Measurements from ENCODE around the gene IDS.
"Not testable (repeated sequence)": the region's sequence is repeated elsewhere in the genome, so short reads cannot be mapped to it uniquely, and the experiment has no call there.

IDS gene

DNA sequence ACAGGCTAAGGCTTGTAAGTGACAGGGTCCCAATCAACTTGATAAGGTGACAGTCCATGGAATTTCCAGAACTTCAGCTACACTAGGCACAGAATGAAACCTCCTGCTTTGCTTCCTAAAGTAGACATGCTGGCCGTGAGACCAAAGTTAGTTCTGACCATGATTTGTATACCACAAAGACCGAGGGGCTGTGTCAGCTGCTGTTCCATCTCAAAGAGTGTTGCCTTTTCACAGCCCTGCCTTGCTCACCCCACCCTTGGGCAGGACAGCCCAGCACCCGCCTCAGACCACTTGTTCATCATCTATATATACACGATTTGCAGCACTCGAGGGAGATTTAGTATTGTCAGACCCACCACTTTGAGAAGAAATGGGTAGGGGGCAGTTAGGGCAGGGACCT lies 5.3 kb downstream of the IDS start:
- H3K4me3 ChIP-seq (ENCODE audit: low read depth, low read length): no peak overlapping the region

- no peak overlapping the region for H3K4me3 ChIP-seq (ENCODE audit: low read depth, low read length)
These were observed 6.3 kb downstream of the IDS start for GRCh38 chrX:149498767-149499166.

DNA sequence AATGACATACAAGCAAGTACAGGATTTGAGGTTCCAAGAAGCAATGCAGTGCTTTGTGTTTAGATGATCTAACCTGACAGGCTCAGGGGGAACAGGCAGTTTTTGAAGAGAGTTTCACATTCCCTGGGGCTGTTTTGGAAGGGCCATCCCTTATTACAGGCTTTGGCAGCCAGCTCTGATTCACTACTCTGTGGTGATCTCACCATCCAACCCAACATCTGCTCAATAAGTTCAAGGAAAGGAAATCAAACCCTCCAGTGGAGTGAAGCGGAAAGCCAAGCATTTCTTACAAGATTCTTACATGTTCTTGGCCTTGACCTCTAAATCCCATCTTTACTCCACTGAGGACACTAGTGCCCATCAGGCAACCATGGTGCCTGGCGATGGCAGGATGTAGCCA lies 7.5 kb downstream of the IDS start:
- H3K4me3 ChIP-seq (ENCODE audit: low read depth, low read length): no peak overlapping the region

DNA sequence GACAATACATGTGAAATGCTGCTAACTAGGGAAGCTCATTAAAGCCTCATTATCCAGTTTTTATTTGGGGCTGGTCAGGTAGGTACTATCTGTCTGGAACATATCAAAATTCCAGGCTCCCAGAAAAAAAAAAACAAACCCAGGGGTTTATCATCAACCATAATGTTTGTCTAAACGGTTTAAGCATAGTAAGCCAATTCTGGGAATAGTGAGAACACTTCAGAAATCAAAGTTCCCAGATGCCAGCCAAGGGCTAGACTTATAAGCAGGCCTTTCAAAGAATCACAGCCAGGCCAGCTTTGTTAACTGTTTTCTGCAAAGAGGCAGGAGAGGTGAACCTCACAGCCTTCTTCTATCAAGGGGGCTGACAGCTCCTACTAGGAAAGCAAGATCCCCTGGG lies 8.1 kb downstream of the IDS start:
- no peak overlapping the region for H3K4me3 ChIP-seq (ENCODE audit: low read depth, low read length)

DNA sequence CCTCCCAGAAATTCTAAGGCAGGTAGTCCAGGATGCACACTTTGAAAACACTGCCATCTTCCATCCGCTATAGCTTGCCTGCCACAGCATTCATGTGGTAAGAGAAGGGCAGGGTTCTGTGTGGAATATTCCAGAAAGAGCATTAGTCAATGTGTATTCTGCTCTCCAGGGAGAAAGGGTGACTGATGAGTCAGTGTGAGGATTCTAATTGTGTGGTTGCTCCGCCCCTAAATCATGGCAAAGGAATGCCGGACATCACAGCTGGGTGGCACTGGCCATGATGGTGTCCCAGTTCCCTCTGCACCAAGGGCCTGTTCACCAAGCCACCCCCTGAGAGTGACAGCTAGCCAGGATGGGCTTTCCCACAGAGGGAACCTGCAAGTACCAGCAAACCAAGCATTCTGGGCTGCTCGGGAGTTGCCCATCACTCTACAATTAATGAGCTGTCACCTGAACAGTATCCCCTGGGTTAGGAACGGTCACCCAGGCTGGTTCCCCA lies 9.5 kb downstream of the IDS start:
- H3K4me3 ChIP-seq (ENCODE audit: low read depth, low read length): no peak overlapping the region

- H3K4me3 ChIP-seq (ENCODE audit: low read depth, low read length): no peak overlapping the region
These were observed 10.1 kb downstream of the IDS start for GRCh38 chrX:149494844-149495565.

DNA sequence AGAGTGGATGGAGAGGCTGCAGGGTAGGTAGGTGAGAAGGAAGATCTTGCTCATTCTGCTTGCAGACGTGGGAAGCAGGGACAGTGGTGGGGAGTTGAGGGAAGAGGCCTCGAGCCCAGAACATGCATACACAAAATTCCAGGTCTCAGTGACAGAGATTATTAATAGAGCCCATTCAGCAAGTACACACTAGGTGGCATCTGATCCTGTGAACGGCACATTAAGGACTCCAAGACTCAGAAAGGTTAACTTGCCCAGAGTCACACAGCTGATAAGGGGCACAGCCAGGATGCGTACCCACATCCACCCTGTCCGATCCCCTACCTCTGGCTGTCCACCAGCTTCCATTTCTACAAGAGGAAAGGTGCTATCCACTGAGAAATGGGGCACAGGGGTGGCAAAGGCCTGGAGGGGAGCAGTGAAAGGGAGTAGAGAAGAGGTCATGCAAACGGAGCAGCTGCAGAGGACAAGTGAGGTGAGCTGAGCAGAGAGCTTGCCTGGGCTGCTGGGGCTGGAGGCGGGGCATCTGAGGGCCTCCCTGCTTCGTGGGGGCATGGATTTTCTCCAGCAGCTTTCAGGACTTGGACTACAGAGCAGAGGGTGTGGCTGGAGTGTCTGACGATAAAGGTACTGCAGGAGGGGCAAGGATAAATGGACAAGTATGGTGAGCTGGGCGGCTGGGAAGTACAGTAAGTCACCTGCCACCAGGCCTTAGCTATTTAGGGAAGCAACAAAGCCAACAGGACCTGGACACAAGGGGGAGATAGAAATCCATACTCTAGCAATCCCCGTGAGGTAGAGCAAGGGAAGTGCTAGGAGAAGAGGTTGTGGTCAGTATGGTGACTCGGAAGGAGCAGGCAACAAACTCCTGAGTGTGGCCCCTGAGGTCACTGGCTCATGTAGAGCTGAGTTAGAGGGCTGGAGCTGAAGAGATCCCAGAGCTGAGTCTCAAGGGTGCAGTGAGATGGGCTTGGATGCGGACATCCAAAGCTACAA lies 11.2 kb downstream of the IDS start:
- no peak overlapping the region for H3K4me3 ChIP-seq (ENCODE audit: low read depth, low read length)

DNA sequence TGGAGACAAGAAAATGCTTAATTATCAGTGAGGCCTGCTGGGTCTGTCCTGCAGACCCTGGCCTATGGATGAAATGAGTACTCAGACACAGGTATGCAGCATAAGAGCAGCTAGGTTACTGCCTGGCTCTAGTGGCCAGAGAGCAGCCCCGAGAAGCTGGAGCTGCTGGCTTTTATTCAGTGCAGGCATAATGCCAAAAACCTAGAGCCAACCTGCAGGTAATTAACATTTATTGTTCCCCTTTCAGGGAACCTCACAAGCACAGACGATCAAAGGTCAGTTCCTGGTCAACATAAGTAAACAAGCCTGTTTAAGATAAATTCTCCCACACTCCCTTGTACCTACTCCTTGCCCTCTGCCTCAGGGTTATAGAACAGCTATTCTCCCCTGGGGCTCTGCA lies 13.3 kb downstream of the IDS start:
- H3K4me3 ChIP-seq (ENCODE audit: low read depth, low read length): no peak overlapping the region

GRCh38 chrX:149490100-149490499 lies 15.0 kb downstream of the IDS start:
- no peak overlapping the region for H3K4me3 ChIP-seq (ENCODE audit: low read depth, low read length)

DNA sequence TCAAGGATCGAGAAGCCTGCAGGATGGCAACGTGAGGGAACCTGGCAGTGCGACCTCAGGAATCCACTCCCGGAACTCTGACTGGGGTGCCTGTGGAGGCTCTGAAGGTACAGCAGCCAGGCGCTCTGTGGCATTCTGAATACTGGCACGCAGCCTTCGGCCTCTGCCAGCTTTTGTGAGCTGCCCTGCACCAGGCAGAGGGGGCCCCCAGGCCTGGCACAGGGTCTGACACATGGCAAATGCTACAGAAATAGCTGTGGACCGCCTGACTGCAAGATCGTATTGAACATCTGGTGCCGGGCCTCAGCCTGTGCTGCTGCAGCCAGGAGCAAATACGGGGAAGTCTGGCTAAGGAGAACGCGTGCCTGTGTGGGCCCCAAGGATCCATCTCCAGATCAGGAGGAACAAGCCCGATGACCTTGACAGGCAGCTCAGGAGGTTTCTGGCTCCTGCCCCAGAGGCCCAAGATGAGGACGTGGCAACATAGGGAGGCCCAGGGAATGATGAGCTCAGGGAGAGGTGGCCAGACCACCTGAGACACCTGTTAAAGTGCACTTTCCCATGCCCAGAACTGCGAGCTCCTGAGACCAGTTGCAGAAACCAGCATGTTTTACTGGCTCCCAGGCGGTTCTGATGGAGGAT lies 16.6 kb downstream of the IDS start:
- H3K4me3 ChIP-seq (ENCODE audit: low read depth, low read length): not testable (repeated sequence)

- not testable (repeated sequence) for H3K4me3 ChIP-seq (ENCODE audit: low read depth, low read length)
These were observed 17.1 kb downstream of the IDS start for GRCh38 chrX:149488008-149488407.

GRCh38 chrX:149487292-149487691 lies 17.8 kb downstream of the IDS start:
- no peak overlapping the region for H3K4me3 ChIP-seq (ENCODE audit: low read depth, low read length)

DNA sequence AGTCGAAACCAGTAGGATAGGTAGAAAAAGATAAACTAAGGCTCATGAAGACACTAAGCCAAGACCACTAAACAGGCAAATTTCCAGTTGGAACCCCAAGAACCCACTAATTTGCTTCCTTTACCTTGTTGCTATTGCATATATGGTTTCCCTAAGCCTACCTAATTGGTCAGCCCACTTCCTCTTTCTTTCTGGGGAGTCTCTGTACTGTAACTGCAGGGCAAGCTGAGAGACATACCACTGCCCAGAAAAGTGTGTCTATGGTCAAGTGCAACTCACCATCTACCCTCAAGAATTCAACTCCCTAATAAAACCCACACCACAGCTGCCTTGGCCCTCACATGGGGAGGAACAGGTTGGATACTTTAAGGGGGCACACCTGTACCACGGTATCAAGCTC lies 28.6 kb downstream of the IDS start:
- H3K4me3 ChIP-seq (ENCODE audit: low read depth, low read length): no peak overlapping the region

GRCh38 chrX:149473966-149474365 lies 31.1 kb downstream of the IDS start:
- no peak overlapping the region for H3K4me3 ChIP-seq (ENCODE audit: low read depth, low read length)

DNA sequence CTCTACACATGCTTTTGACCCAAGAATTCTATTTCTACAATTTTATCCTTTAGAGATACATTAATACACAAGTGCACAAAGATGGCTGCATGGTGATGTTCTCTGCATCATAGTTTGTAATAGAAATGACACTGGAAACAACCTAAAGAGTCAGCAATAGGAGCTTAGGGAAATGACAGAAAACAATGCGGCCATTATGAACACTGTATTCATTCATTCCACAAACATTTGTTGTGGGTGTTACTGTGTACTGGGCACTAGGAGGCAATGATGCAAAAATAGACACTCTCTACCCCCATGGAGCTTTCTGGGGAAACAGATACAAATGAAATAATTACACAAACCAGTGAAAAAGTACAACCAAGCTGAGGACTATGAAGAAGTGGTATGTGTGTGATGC lies 32.0 kb downstream of the IDS start:
- H3K4me3 ChIP-seq (ENCODE audit: low read depth, low read length): no peak overlapping the region

DNA sequence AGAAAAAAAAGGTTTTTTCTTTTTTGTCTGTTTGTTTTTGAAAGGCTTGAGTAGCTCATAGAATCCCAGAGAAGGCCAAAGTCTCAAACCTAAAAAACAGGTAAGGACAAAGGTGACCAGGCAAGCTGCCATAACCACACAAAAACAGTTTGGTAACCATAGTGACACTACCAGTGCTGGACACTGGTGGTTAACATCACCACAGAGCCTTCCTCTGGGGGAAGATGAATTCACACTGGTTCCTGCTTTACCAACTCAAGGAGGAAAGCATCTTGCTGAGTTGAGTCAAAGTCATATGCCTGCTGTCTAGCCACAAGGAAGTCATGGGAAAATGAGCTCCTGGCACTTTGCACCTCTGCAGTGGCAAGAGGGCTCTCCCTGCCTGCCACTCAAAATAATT lies 32.5 kb downstream of the IDS start:
- no peak overlapping the region for H3K4me3 ChIP-seq (ENCODE audit: low read depth, low read length)

DNA sequence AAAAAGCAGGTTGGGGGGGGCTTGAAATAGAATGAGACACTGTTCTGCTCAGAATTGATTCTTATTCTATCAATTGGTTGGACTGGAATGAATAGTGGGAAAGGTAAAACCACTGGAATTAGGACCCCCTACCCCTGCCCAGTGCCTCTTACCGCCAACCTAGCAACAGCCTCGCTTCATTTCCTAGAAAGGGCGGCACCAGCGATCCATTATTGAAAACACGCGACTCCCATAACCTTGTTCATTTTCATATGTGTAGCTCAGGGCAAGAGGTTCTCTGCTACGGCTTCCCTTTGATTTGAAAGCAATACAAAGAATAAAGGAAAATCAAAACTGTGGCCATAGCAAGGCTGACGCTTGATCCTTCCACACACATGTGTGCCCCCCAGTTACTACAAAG lies 33.7 kb downstream of the IDS start:
- H3K4me3 ChIP-seq (ENCODE audit: low read depth, low read length): no peak overlapping the region

DNA sequence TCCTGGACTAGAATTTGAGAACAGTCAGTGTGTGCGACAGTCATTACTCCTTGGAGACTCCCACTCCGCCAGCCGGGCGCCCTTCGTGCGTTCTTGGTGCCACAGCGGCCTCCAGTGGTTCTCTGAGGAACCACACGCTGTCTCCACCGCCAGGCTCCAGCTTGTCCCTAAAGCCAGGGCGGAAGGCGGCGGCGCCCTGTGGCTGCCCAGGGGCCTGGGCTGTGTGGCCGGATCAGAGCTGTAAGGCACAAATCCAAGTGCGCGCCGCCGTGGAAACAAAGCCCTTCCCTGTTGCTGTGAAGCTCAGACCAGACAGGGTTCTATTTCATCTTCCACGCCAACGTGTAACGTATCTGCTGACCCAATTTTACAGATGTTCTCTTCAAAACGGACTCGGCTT lies 34.2 kb downstream of the IDS start:
- H3K4me3 ChIP-seq (ENCODE audit: low read depth, low read length): no peak overlapping the region

GRCh38 chrX:149469406-149469805 lies 35.7 kb downstream of the IDS start:
- no peak overlapping the region for H3K4me3 ChIP-seq (ENCODE audit: low read depth, low read length)

GRCh38 chrX:149467920-149468319 lies 37.2 kb downstream of the IDS start:
- H3K4me3 ChIP-seq (ENCODE audit: low read depth, low read length): no peak overlapping the region

- no peak overlapping the region for H3K4me3 ChIP-seq (ENCODE audit: low read depth, low read length)
These were observed 37.6 kb downstream of the IDS start for GRCh38 chrX:149467461-149467860.
